CD4-positive, alpha-beta T cell treated with Interleukin-15 for 1 hour (primary cell): ENCODE data around the gene LMF1.
"Not testable (repeated sequence)": the region's sequence is repeated elsewhere in the genome, so short reads cannot be mapped to it uniquely, and the experiment has no call there.

Source experiments
- DNase-seq: peaks from one replicate; pipeline ENCODE4 v3.0.0-alpha.2; 2020

The LMF1 gene

DNA sequence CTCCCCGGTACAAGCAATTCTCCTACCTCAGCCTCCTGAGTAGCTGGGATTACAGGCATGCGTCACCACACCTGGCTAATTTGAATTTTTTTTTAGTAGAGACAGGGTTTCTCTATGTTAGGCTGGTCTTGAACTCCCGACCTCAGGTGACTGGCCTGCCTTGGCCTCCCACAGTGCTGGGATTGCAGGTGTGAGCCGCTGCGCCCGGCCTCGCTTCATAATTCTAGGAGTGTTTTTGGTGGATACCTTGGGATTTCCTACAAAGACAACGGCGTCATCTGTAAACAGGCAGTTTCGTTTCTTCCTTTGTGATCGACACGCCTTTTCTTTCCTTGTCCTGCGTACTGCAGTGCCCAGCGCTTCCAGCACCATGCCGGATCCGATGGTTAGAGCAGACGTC, 109.3 kb downstream of the LMF1 start:
- no peak for DNase-seq

DNA sequence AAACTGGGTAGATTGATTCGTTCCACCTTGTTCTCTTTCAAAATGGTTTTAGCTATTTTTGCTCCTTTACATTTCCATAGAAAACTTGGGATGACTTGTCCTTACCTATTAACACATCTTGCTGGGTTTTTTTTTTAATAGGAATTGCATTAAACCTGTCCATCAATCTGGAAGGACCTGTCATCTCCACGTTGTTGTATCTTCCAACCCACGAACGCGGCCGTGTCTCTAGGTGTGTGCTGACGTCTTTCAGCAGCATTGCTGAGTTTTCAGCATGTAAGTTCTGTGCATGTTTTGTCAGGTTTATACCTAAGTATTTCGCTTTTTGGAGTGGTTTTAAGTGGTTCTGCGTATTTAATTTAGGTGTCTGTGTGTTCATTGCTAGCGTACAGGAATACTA, 109.9 kb downstream of the LMF1 start:
- DNase-seq, result no peak

DNA sequence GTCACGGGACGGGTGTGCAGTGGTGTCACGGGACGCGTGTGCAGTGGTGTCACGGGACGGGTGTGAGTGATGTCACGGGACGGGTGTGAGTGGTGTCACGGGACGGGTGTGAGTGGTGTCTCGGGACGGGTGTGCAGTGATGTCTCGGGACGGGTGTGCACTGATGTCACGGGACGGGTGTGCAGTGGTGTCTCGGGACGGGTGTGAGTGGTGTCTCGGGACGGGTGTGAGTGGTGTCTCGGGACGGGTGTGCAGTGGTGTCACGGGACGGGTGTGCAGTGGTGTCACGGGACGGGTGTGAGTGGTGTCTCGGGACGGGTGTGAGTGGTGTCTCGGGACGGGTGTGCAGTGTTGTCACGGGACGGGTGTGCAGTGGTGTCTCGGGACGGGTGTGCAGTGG, 111.8 kb downstream of the LMF1 start:
- DNase-seq, result not testable (repeated sequence)

DNA sequence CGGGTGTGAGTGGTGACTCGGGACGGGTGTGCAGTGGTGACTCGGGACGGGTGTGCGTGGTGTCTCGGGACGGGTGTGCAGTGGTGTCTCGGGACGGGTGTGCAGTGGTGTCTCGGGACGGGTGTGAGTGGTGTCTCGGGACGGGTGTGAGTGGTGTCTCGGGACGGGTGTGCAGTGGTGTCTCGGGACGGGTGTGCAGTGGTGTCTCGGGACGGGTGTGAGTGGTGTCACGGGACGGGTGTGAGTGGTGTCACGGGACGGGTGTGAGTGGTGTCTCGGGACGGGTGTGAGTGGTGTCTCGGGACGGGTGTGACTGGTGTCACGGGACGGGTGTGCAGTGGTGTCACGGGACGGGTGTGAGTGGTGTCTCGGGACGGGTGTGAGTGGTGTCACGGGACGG, 112.3 kb downstream of the LMF1 start:
- not testable (repeated sequence) for DNase-seq

DNA sequence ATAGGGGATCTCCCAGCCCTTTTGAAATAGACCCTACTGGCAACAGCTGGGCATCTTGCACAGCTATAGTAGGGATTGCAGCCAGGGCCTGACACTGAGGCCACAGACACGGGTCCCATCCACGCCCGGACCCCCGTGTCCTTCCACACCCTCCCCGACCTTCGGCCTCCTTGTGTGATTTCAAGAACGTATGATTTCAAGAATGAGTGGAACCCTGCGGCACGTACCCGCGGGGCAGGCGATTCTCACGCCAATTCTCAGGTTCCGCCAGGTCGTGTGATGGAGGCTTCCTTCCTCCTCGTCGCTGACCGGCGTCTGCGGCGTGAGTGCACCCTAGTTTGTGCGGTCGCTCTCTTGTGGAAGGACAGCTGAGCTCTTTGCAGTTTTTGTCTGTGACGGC, 114.0 kb downstream of the LMF1 start:
- no peak for DNase-seq

DNA sequence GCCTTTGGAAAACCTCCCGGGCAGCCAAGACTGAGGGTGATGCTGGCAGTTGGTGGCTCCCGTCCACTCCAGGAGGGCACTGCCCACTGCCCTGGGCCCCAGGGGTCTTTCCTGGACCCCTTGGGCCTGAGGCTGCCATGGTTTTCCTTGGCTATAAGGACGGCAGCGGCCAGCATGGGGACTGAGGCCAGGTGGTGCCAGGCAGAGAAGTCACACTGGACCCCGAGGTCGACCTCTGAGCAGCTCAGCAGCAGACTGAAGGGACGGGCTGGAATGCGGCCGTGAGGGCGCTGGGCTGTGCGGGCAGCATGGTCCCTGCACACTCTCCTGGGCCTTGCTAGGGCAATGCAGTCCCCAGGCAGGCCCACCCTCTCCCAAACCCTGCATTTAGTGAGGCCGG, 114.7 kb downstream of the LMF1 start:
- no peak for DNase-seq

DNA sequence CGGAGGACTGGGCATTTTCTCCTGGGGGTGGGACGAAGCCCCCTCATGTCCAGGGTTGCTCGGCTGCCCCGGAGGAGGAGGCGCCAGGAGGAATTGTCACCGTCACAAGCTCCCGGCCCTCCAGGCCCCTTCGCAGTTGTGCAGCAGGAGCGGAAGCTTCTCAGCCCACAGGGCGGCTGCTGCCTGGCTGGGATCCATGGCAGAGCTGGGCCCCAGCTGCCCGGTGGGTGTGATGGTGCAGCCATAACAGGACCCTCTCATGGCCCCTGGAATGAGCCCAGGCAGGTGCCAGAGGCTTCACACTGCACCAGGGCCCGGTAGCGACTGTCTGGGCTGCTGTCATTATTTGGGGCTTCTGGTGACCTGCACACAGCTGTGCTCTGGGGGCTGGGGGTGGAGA, 115.3 kb downstream of the LMF1 start:
- no peak for DNase-seq

DNA sequence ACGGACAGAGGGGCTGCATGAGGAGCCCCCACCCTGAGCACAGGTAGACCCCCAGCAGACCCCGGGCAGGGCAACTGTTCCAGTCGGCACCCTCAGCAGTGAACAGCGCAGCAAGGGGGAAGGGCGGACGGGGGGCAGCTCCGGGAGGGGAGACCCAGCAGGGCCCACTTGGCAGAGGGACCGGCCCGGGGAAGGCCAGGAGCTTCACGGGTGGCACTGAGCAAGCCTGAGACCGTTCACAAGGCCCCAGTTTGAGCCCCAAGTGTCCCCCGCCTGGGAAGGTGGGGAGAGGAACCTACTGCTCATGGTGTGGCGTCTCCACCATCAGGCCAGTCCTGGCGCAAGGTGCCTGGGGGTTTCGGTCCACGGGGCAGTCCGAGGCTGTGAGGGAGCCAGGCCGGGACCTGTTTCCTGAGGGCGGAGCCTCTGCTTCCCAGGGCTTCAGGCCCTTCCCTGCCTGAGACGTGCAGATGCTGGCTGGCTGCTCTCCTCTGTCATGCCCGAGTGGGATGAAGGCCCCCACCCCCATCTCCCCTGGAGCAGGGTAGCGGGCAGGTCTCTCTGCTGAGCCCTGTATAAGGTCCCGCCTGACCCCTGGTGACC, 115.9 kb downstream of the LMF1 start:
- DNase-seq, result no peak

DNA sequence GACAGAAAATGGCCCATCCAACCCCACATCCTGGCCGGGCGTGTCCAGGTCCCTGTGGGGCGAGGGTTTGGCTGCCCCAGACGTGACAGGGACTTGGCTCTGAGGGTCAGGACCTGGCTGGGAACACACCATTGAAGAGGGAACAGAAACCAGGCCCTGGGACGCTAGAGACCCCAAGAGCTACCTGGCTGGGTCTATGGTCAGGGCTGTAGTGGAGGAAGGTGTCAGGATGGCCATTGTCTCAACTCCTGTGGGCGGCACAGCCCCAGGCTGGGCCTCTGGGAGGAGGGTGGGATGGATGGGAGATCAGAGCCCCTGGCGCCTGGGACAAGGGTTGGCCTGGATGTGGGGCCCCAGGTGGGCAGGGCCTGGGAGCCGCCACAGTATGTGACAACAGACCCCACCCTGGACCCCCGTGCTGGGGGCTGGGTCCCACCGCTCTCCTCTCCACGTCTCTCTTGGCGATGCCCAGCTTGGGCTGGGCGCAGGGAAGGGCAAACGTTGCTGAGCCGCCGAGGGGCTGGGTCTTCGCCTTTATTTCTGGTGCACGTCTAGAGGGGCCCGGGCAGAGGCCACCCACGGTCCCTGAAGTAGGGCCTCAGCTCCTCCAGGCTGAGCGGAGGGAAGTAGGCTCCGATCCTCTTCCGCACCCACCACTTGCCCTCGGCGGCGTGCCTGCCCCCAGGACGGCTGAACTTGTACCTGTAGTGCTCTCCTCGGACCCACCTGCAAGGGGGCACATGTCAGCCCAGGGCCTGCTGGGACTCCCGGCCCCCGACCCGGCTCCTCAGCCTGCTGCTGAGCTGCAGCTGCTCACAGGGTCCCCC, 116.6 kb downstream of the LMF1 start:
- DNase-seq, result no peak

DNA sequence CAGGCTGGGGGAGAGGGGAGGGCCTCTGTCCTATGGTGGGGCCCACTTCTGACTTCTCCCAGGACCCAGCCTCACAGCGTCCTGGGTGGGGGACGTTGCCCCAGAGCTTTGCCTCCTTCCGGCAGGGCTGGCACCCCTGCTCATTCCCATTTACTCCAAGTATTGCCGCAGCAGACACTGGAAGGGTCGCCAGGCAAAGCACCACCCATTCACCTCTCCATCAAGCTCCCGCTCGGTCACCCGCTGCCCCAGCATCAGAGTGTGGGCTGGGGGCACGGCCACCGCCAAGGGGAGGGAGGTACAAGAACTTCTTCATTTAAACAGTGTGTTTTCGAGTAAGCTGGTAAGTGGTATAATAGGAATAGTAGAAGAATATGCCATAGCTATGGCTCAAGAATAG, 117.5 kb downstream of the LMF1 start:
- DNase-seq, result no peak

DNA sequence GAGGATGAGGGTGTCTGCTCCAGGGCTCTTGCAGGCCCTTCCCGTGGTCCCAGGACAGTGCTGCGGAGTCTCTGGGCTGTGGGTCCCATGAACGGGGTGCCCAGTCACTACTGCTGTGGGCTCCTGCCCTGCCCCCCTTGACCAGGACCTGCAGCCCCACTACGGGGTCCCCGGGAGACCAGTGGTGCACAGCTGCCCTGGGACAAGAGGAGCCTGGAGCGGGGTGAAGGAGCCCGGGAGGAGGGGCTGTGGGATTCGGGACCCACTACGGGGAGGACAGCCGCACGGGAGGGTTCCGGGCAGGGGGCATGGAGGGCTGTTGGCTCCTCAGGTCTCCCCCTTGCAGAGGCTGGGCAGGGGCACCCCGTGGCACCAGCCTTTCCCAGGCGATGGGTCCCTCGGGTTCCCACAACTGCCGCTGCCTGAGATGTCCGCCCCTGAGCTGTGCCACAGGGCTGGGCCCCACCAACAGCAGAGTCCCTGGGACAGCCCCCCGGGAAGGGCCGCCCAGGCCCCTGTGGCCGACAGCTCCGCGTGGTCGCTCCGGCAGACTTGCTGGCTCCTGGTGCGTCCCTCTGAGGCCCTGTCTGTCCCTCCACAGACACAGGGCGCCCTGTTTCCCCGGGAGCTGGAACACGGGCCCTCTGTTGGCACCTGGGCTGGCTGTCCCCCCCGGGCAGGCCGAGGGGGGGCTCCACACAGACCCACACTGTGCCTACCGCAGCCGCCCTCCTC, 118.2 kb downstream of the LMF1 start:
- no peak for DNase-seq

DNA sequence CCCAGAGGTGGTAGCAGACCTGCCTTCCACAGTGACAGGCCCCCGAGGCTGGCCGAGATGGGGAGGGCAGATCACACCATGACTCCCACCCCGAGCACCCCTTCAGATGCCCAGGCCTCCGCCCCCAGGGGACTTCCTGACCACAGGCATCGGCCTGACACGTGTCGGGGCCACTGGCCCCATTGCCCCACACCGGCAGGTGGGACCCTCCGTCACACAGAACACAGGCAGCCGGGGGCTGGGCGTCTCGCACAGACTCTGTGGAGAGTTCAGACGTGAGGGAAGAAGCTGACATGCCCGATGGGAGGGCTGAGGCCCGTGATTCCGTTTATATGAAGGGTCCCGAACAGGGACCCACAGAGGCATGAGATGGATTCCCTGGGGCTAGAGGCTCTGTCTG, 118.9 kb downstream of the LMF1 start:
- DNase-seq, result no peak

DNA sequence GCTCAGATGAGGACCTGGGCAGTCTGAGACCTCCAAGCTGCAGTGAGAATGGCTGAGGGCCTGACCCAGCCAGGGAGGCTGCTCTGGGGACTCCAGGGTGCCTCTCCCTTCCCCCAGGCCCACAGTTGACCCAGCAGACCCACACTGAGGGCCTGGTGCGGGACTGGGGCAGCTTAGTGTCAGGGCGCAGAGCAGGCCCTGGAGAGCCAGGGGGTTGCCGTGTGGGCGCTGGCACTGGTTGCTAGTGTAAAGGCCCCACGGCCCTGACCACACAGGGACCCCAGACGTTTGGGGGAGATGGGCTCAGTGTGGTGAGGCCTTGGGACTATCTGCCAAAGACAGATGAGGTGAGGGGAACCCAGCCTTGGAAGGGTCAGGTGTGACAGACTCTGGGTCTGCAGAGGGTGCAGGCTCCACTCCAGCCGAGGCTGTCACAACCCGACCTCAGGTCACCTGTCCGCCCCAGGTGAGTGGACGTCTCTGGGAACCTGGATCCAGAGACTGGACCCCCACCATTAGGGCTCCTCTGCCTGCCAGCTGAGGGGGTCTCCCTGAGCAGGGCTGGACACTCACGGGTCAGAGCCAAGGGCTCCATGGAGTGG, 119.5 kb downstream of the LMF1 start:
- DNase-seq, result no peak

DNA sequence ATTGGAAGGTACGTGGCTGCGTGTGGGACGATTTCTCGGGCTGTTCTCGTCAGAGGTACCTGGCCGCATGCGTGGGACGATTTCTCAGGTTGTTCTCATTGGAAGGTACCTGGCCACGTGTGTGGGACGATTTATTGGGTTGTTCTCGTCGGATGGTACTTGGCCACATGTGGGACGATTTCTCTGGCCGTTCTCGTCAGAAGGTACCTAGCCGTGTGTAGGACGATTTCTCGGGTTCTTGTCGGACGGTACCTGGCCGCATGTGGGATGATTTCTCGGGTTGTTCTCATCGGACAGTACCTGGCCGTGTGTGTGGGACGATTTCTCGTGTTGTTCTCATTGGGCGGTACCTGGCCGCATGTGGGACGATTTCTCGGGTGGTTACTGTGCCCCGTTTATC, 120.1 kb downstream of the LMF1 start:
- DNase-seq, result no peak

DNA sequence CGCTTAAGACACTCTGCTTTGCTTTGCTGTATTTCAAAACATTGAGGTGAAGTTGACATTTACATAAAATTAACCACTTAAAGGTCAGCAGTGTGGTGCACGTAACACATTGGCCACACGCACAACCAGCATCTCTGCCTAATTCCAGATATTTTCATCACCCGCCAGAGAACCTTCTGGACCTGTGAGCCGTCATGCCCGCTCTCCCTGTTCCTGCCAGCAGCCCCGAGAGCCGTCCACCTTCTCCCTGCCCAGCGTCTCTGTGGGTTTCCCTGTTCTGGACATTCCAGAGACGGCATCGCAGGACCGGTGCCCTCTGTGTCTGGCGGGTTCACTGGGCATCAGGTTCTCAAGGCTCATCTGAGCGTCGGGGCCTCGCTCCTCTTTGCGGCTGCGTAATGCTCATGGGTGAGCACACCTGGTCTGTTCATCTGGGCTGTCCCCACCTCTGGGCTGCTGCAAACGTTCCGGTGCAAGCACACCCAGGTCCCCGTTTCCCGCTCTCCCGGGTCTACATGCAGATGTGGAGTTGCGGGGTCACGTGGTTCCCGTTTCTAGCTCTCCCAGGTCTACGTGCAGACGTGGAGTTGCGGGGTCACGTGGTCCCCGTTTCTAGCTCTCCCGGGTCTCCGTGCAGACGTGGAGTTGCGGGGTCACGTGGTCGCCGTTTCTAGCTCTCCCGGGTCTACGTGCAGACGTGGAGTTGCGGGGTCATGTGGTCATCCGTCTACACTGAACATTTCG, 122.1 kb downstream of the LMF1 start:
- DNase-seq, result no peak

DNA sequence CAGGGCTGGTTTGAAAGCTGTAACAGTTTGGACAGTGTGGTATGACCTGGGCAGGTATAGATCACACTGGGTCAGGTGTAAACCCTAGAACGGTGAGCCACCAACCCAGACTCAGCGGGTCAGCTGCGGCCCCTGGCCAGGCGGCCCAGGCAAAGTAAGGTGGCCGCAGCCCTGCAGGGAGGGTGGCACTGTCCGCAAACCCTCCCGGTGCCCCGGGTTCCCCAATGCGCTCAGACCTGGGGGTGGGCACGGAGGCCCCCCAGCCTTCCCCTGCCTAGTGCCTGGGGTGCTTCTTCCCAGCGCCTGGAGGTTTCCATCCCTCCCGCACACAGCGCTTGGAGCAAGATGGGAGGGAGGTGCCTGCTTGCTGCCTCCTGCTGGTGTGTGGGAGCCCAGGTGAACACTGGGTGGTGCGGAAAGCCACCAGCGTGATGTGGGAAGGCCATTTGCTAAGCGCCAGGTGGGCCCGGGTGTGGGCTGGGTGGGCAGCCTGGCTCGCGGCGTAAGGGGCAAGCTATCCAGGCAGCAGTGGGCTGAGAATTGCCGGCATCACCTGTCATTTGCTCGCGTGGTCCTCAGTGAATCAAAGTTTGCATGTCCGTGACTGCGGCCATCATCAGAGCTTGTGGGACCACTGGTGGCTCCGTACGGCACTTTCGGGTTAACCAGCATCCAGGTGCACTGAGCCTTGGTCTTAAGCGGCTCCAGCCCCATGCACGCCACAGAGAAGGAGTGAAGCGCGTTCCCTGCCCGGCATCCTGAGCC, 122.9 kb downstream of the LMF1 start:
- no peak for DNase-seq

DNA sequence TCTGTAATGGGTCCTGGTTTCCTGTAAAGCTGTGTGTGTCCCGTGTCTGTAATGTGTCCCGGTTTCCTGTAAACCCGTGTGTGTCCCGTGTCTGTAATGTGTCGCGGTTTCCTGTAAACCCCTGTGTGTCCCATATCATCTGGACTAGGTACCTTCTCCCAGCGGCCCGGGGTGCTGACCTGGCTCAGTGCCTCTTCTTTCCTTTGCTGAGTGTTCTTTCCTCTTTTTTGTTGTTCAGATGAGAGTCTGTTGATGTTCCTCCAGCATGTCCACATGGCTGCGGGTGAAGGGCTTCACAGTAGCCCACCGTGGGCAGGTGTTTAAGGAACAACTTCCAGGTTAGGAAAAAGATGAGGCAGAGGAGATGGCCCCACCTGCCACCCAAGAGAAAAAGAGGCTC, 123.6 kb downstream of the LMF1 start:
- DNase-seq, result no peak

DNA sequence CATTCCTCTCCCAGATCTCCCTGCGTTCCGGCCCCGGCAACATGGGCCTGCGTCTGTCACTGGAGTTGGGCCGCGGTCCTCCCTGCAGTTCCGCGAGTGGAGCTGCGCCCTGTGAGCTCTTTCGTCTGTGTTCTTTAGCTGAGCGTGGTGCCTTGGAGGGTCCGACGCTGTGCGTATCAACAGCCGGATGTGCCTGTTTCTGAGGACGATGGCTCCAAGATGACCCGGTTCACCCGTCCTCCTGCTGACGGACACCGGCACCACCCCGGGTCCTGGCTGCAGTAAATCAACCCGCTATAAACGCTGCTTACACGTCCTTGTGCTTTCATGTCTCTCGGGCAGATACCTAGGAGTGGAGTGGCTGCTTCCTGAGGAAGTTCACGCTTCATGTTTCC, 125.4 kb downstream of the LMF1 start:
- no peak for DNase-seq

DNA sequence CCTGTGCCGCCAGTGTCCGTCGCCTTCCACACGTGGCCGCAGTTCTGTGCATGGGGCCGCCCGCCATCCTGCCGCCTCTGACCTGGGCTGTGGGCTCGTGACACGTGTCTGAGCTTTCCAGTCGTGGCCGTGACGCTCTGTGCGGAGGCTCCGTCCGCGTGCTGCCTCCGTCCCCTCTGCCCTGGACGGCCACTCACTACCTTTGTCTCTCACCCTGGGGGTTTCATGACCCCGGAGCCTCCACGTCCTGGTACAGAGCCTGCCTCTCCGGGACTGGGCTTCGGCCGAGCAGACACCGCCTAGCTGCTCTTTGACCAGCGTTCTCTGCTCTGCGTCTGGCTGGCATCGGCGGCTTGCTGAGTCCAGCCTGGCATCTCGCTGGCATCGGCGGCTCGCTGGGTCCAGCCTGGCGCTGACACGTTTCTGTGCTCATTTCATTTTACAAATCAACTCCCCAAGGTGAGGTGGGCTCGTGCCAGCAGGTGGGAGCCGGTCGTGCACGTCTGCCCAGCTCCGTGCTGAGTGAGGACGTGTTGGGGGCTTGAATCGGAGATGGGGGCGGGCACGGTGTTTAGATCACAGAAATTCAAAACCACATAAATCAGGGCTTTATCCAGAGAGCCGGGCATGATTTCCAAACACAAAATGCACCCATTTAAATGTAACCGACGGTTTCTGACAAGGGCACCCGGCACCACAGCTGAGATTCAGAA, 126.0 kb downstream of the LMF1 start:
- no peak for DNase-seq

DNA sequence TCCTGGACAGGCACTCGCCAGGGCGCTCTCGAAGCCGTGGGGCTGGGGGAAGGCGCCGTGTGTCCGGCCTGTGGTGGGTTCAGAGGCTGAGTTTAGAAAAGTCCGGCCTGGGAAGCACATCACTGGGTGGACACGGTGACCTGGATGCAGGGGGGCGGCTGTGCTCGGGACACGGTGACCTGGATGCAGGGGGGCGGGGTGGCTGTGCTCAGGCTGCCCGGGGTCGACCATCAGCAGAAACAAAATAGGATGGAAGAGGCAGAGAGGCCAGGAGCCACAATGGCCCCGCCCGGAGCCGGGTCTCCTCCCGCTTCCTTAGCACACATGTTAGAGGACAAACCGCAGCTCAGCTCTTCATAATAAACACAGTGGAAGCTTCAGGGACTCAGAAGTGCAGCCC, 127.0 kb downstream of the LMF1 start:
- DNase-seq, result no peak

DNA sequence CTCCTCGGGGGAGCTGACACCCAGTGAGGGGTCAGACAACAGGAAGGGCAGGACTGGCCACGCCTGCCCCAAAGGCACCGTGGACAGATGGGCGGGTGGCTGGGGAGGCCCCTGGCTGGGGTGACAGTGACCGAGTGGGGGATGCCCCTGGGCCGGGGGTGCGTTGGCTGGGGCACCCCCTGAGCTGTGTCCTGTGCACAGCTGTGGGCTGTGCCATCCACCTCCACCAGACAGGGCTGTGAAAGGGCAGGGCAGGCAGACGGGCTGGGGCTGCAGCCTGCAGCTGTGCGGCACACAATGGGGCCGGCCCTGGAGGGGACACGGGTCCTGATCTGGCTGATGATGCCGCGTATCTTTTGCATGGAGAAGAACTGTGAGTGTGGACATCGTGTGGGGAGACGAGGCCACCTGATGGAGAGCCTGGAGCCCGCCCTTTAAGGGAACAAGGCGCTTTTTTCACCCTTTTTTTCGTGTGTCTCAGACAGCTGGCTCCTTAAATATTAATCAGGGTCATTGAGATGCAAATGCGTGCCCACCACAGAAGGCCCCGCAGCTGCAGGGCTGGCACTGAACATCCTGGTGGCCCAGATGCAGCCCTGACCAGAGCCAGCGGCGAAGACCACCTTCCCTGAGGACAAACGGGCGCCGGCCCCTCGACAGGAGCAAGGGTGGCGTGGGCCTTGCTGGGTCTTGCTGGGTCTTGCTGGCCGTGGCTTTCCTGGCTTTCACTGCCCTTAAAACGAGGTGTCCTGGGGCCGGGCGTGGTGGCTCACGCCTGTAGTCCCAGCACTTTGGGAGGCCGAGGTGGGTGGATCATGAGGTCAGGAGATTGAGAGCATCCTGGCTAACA, 127.8 kb downstream of the LMF1 start:
- no peak for DNase-seq
